GM18519 (cell line): Measurements from ENCODE around the gene LAPTM4A.

Experiments
- ATAC-seq: cut with Tn5 transposase; IDR thresholded peaks from one replicate; pipeline ENCODE4 v1.9.1; 2021; ENCODE audit warnings: mild to moderate bottlenecking, moderate library complexity; ENCODE audit not compliant: unreplicated experiment, low FRiP score

Gene LAPTM4A

DNA sequence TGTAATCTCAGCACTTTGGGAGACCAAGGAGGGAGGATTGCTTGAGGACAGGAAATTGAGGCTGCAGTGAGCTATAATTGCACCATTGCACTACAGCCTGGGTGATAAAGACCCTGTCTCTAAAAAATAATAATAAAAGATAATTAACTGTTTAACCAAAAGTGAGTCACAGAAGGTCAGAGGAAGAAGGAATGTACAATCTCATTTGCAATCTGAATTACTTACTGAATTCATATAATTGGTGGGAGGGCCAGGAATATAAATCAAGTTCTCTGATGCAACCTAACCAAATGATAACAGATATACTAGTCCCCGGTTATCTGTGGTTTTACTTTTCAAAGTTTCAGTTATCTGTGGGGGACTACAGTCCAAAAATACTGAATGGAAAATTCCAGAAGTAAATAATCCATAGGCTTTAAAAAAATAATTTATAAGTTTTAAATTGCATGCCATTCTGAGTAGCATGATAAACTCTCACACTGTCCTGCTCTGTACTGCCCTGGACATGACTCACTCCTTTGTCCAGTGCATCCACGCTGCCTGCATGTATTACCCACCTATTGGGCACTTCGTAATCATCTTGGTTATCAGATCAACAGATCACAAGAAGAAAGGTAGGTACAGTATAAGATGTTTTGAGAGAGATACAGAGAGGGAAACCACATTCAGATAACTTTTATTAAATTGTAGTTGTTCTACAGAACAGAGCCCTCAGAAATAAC lies 26.2 kb downstream of the LAPTM4A start:
- ATAC-seq = no peak

DNA sequence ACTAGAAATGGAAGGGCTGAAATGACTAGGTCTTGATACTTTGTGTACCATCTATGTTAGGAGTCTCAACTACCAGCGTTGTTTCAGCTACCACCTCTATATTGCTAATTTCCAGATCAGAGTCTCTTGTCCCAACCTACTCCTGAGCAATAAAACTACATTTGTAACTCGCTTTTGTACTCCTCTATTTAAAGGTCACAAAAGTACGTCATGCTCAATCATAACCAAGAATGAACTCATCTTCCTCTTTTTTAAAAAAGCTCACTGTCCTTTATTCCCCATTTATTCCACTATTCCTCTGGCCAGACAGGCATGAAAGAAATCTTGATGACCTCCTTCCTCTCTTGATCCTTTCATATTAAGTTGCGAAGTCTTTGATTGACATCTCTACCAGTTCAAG lies 27.7 kb downstream of the LAPTM4A start:
- no peak for ATAC-seq

- ATAC-seq = no peak
These were observed 29.9 kb downstream of the LAPTM4A start for GRCh38 chr2:20021405-20022009.

GRCh38 chr2:20019747-20020146 lies 31.7 kb downstream of the LAPTM4A start:
- ATAC-seq = no peak

DNA sequence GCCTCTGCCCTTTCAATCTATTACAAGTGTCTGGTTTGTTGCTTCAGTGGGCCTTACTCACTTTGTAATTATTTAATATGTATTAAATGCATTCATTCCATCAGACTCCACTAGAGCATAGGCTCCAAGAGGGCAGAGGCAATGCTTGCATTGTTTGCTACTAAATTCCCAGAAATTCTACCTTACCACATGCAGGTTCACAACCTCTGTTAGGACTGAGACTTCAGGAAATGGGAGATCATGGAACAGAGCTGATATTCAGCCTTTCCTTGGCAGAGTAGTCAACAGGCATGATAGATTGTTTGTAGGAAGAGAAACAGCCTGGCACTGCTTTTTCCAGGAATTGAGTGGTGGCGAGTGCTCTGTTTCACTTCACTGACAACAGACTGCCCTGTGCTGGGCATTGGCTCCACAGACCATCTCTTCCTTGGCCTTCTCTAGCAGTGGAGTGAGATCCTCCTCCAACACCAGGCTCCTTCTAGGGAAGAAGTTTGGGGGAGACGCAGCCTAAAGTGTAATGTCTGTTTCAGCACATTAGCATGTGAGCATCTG lies 32.8 kb downstream of the LAPTM4A start:
- ATAC-seq = no peak

GRCh38 chr2:20016346-20016745 lies 35.1 kb downstream of the LAPTM4A start:
- ATAC-seq = no peak

GRCh38 chr2:20015482-20016083 lies 35.8 kb downstream of the LAPTM4A start:
- ATAC-seq = no peak

- no peak for ATAC-seq
These were observed 38.1 kb downstream of the LAPTM4A start for GRCh38 chr2:20013126-20013849.

GRCh38 chr2:20012282-20013125 lies 38.9 kb downstream of the LAPTM4A start, which contains the start of gene MATN3:
Gene MATN3 (minus strand): TSS chr2:20012668. CDS start chr2:20012631, 37 bp downstream.
- ATAC-seq = no peak

- ATAC-seq = no peak
These were observed 39.5 kb downstream of the LAPTM4A start for GRCh38 chr2:20012032-20012281.

DNA sequence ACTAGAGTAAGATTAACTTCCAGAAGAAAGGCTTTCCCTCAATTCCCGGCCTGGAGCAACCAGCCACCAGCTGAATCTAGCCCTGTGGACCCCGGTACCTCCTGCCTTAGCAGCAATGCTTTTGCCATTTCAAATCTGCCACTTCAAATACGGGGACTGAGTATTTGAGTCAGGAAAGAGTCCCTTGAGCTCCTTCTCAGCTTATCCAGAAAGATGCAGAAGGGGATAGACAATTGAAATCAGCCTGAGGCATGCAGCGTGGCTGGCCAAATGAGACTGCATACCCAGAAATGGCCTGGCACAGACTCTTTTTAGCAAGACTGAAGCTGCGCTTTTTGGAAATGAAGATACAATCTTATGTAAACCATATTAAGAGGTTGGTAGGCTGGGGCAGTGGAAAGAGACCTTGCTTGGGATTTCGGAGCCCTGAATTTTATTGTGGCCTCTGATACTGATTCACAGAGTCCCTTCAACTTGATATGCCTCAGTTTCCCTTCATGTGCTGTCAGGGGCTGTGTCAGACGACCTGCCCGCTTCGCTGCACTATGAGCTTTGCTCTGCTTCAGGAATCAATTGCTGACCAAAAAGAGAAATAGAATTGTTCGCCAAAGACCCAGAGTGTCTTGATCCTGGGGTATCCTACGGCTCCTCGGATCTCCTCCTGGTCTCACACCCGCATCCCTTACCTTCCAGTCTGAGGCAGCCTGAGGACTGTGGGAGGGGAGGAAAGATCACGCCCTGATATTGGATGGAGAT lies 40.0 kb downstream of the LAPTM4A start:
- no peak for ATAC-seq

- ATAC-seq = no peak
These were observed 42.7 kb downstream of the LAPTM4A start for GRCh38 chr2:20008703-20009102.

DNA sequence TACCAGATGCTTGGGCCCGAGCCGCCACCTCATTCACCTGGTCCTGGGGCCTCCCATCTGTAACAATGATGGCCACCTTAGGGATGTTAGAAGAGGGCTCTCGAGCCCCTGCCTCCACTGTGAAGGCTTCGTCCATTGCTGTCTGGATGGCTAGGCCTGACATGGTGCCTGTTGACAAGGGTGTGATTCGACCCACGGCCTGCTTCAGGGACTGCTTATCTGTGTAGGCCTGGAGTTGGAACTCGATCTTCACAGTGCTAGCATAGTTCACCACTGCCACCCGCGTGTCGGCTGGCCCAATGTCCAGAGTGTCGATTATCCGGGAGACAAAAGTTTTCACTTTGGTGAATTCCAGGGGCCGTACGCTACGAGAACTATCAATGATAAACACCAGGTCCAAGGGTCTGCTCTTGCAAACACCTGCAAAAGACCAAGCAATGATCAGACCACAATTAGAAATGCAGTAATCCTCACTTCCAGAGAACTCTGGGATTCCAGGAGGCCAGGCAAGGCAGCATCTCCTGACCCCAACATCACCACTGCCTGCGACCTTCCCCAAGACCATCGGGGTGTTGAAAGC lies 45.4 kb downstream of the LAPTM4A start:
- no peak for ATAC-seq

GRCh38 chr2:20005067-20005627 lies 46.3 kb downstream of the LAPTM4A start:
- ATAC-seq = no peak

- no peak for ATAC-seq
These were observed 50.0 kb downstream of the LAPTM4A start for GRCh38 chr2:20001361-20001863.

DNA sequence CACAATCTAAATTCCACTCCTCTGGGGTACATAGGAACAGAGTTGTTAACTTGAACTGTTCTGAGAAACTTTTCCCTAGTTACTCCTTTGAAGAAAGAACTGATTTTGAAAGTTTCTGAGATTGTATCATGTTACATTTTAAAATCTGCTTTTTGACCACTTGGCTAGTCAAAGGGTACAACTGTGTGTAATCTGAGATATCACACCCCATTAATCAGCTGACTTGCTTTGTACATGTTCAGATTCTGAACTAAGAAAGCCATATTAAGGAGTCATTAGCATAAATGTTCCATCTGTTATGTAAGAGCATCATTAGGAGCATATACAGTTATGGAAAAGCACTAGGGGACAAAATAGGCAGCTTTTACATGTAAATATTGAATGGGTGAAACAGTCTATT lies 57.7 kb downstream of the LAPTM4A start:
- no peak for ATAC-seq

- ATAC-seq = no peak
These were observed 59.5 kb downstream of the LAPTM4A start for GRCh38 chr2:19991895-19992294.

DNA sequence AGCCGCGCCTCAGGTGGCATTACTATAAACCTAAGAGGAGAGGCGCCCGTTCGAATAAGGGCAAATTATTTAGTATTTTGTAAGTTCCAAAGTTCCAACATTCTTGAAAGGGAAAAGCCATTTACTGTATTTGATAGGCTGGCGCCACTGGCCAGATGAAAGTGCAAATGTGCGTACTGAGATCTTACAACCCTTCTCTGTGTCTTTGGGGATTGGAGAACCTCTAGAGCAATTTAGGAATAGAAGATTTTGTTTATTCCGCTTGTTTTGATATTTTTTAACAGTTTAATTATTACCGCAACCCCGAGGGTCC lies 61.1 kb downstream of the LAPTM4A start:
- ATAC-seq = no peak
